ENCODE measurements around the gene NOS1AP.

DNA sequence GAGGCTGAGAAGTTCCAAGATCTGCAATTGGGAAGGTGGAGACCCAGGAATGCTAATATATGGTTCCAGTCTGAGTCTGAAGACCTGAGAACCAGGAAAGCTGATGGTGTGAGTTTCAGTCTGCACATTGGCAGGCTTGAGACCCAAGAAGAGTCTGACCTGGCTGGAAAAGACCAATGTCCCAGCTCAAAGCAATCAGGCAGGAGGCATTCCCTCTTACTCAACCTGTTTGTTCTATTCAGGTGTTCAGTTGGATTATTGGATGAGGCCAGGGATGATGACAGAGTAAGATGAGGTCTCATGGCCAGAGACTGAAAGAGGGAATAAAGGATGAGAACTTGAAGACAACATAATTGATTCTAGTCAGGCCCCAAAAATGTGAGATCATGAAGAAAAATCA, 257.1 kb downstream of the NOS1AP start:
- no peak for TF ChIP-seq CTCF (IDR thresholded peaks at IDR 0.05)
- no peak for TF ChIP-seq POLR2A (IDR thresholded peaks at IDR 0.05)
- TF ChIP-seq EP300 (IDR thresholded peaks at IDR 0.05; ENCODE audit: low read depth): no peak

Measured in transverse colon (tissue), 3 donors.